Testis (tissue), 3 donors: Measurements from ENCODE around the gene VIM. TPM values are rescaled to one million over a fixed set of nuclear protein-coding genes. Genes with fewer than 3 reads are reported as not detected.

ENCODE experiments used
- DNase-seq: peaks from one replicate; pipeline ENCODE4 v3.0.0-alpha.2; 2019
- H3K27ac ChIP-seq, 2 donors: fragments of 200-600 bp; sonication (generic); one replicate each; pipeline ENCODE4 v1.5.1; 2019
- H3K27me3 ChIP-seq: fragments of 200-600 bp; sonication (generic); one replicate; pipeline ENCODE4 v1.5.1; 2019
- H3K36me3 ChIP-seq: fragments of 200-600 bp; sonication (generic); one replicate; pipeline ENCODE4 v1.5.1; 2017; ENCODE audit warnings: low read depth; ENCODE audit errors: missing control alignments
- H3K4me1 ChIP-seq: fragments of 200-600 bp; sonication (generic); one replicate; pipeline ENCODE4 v1.5.1; 2019
- H3K4me3 ChIP-seq, 2 donors: fragments of 200-600 bp; sonication (generic); one replicate each; pipeline ENCODE4 v1.5.1; 2017 to 2019
- H3K9me3 ChIP-seq: fragments of 200-600 bp; sonication (generic); one replicate; pipeline ENCODE4 v1.5.1; 2017
- CTCF ChIP-seq, 3 experiments: fragments of 450-650 bp in 2 of 3; fragments of 200-600 bp in 1 of 3; sonication (generic) in 1 of 3; IDR thresholded peaks; one replicate each; pipeline ENCODE4 v1.5.1; 2016 to 2019; ENCODE audit warnings: antibody characterized with exemption in 3 of 3, mild to moderate bottlenecking in 2 of 3, moderate library complexity in 1 of 3
- POLR2A ChIP-seq: fragments of 450-650 bp; IDR thresholded peaks from one replicate; pipeline ENCODE4 v1.6.1; 2017; ENCODE audit warnings: antibody characterized with exemption, mild to moderate bottlenecking, moderate library complexity
- WGBS, 2 donors: methylation state at CpG; one replicate each; pipeline ENCODE4 v1.1.5; 2018; 5-methylcytosine and 5-hydroxymethylcytosine counted together
- intact Hi-C: fragments of 100-400 bp; cut with DNase I; formaldehyde crosslinking; loops from one replicate; pipeline ENCODE4 v1.15.1; 2023; ENCODE audit warnings: low total_unique reads
- polyA plus RNA-seq: library from polyadenylated mRNA; stranded (reverse); fragments of 350-450 nt; fragmentation: Illumina TruSeq; extraction: RNeasy Lipid Tissue Mini Kit (QIAGEN cat#74804); gene quantifications from one replicate; pipeline ENCODE4 v1.2.3, GENCODE V29; 2014; ENCODE audit warnings: low read depth, low replicate concordance; ENCODE audit not compliant: insufficient read depth
- total RNA-seq, 2 donors: library from RNA; depleted of rRNA; stranded (reverse); fragments of >200 nt; gene quantifications; one replicate each; pipeline ENCODE4 v1.2.3, GENCODE V29; 2016

Gene VIM
- total and polyA plus RNA-seq, 3 donors from 2014 or later = 758 to 1,483 (median 938) TPM

GRCh38 chr10:17210361-17210760 lies 17.7 kb upstream of the VIM start:
- no peak for DNase-seq
- Histone ChIP-seq H3K27me3 (no peaks in the 10 kb centered on the region), H3K4me3 (no peak overlapping the region), H3K9me3 (no peaks in the 10 kb centered on the region), H3K27ac (no peak overlapping the region), H3K4me1 (no peaks in the 10 kb centered on the region), H3K36me3 (no peaks in the 10 kb centered on the region)
- TF ChIP-seq CTCF (IDR thresholded peaks at IDR 0.05) = no peak
- no peak for TF ChIP-seq POLR2A
- WGBS, 2 donors = 43 to 50% methylated on average over 3 of the region's 3 CpGs
- intact Hi-C loops = no loop called here

- no peaks in the 10 kb centered on the region for H3K36me3 ChIP-seq
- no peak for DNase-seq
- no peak overlapping the region for H3K27ac ChIP-seq
- TF ChIP-seq POLR2A (no peak), CTCF (IDR thresholded peaks at IDR 0.05) (no peak)
- no peaks in the 10 kb centered on the region for H3K9me3 ChIP-seq
- H3K4me3 ChIP-seq = no peak overlapping the region
- intact Hi-C loops = no loop called here
- no peaks in the 10 kb centered on the region for H3K27me3 ChIP-seq
- peaks cover 3% of the 10 kb centered on the region for H3K4me1 ChIP-seq
Measured at GRCh38 chr10:17212802-17213221, 15.2 kb upstream of the VIM start.

GRCh38 chr10:17213646-17214349 lies 14.2 kb upstream of the VIM start:
- Histone ChIP-seq H3K4me3 (no peak overlapping the region), H3K36me3 (no peaks in the 10 kb centered on the region), H3K4me1 (peaks cover 3% of the 10 kb centered on the region), H3K9me3 (no peaks in the 10 kb centered on the region), H3K27ac (no peak overlapping the region), H3K27me3 (no peaks in the 10 kb centered on the region)
- no peak for TF ChIP-seq CTCF (IDR thresholded peaks at IDR 0.05)
- no peak for TF ChIP-seq POLR2A
- intact Hi-C loops = no loop called here
- 70 to 77% methylated on average over 2 of the region's 2 CpGs for WGBS, 2 donors
- peak; percentile 70 for DNase-seq

GRCh38 chr10:17214526-17214925 lies 13.5 kb upstream of the VIM start:
- no peaks in the 10 kb centered on the region for H3K27me3 ChIP-seq
- DNase-seq = no peak

More at GRCh38 chr10:17214526-17214925, 13.5 kb upstream of the VIM start:
- Histone ChIP-seq H3K4me3 (no peak overlapping the region), H3K27ac (no peak overlapping the region), H3K4me1 (peaks cover 3% of the 10 kb centered on the region), H3K9me3 (no peaks in the 10 kb centered on the region), H3K36me3 (no peaks in the 10 kb centered on the region)
- no peak for TF ChIP-seq POLR2A
- no peak for TF ChIP-seq CTCF (IDR thresholded peaks at IDR 0.05)
- intact Hi-C loops = no loop called here
- 81 to 90% methylated on average over 2 of the region's 2 CpGs for WGBS, 2 donors
